ENCODE measurements around the gene PTPRO. TPM values are rescaled to one million over a fixed set of nuclear protein-coding genes. Genes with fewer than 3 reads are reported as not detected.

Gene PTPRO
- total RNA-seq, 1 donor from 2014 or later = 21.4 TPM

- no peak overlapping the region for H3K27ac ChIP-seq
- H3K4me3 ChIP-seq = no peak overlapping the region
- H3K36me3 ChIP-seq = no peaks in the 10 kb centered on the region
- intact Hi-C loops (cut with DNase I) = no loop called here
- H3K27me3 ChIP-seq (ENCODE audit: low read depth) = no peaks in the 10 kb centered on the region
- no peaks in the 10 kb centered on the region for H3K4me1 ChIP-seq
- no peaks in the 10 kb centered on the region for H3K9me3 ChIP-seq
- TF ChIP-seq CTCF (IDR thresholded peaks at IDR 0.05) = no peak
- ATAC-seq (no peak), DNase-seq (no peak)
These were observed 83.3 kb downstream of the PTPRO start for GRCh38 chr12:15405606-15406005.

- H3K4me1 ChIP-seq = no peaks in the 10 kb centered on the region
- no peak for TF ChIP-seq CTCF (IDR thresholded peaks at IDR 0.05)
These were observed 84.7 kb downstream of the PTPRO start for GRCh38 chr12:15407025-15407424.

GRCh38 chr12:15411842-15412241 is 89.5 kb downstream of the PTPRO start:
- Histone ChIP-seq H3K27me3 (ENCODE audit: low read depth) (no peaks in the 10 kb centered on the region), H3K36me3 (no peaks in the 10 kb centered on the region), H3K9me3 (no peaks in the 10 kb centered on the region), H3K27ac (no peak overlapping the region), H3K4me3 (no peak overlapping the region), H3K4me1 (no peaks in the 10 kb centered on the region)
- DNase-seq (no peak), ATAC-seq (no peak)
- intact Hi-C loops (cut with DNase I) = no loop called here
- TF ChIP-seq CTCF (IDR thresholded peaks at IDR 0.05) = no peak

More at GRCh38 chr12:15407025-15407424, 84.7 kb downstream of the PTPRO start:
- intact Hi-C loops (cut with DNase I) = no loop called here
- no peak for DNase-seq
- Histone ChIP-seq H3K27ac (no peak overlapping the region), H3K36me3 (no peaks in the 10 kb centered on the region), H3K4me3 (no peak overlapping the region), H3K27me3 (ENCODE audit: low read depth) (no peaks in the 10 kb centered on the region), H3K9me3 (no peaks in the 10 kb centered on the region)
- no peak for ATAC-seq

GRCh38 chr12:15417691-15418090 is 95.4 kb downstream of the PTPRO start:
- Histone ChIP-seq H3K4me3 (no peak overlapping the region), H3K4me1 (no peaks in the 10 kb centered on the region), H3K9me3 (no peaks in the 10 kb centered on the region), H3K27me3 (ENCODE audit: low read depth) (no peaks in the 10 kb centered on the region), H3K27ac (no peak overlapping the region), H3K36me3 (no peaks in the 10 kb centered on the region)
- intact Hi-C loops (cut with DNase I) = no loop called here
- DNase-seq = no peak
- no peak for TF ChIP-seq CTCF (IDR thresholded peaks at IDR 0.05)
- ATAC-seq = no peak

GRCh38 chr12:15423629-15424028 is 101.3 kb downstream of the PTPRO start:
- Histone ChIP-seq H3K9me3 (no peaks in the 10 kb centered on the region), H3K27ac (no peak overlapping the region), H3K4me1 (no peaks in the 10 kb centered on the region), H3K36me3 (no peaks in the 10 kb centered on the region), H3K4me3 (no peak overlapping the region), H3K27me3 (ENCODE audit: low read depth) (no peaks in the 10 kb centered on the region)
- ATAC-seq = no peak
- intact Hi-C loops (cut with DNase I) = no loop called here
- no peak for DNase-seq
- TF ChIP-seq CTCF (IDR thresholded peaks at IDR 0.05) = no peak

GRCh38 chr12:15427913-15428312 is 105.6 kb downstream of the PTPRO start:
- no peak for TF ChIP-seq CTCF (IDR thresholded peaks at IDR 0.05)
- no peak overlapping the region for H3K4me3 ChIP-seq
- no peak overlapping the region for H3K27ac ChIP-seq
- no peak for DNase-seq
- H3K9me3 ChIP-seq = no peaks in the 10 kb centered on the region
- intact Hi-C loops (cut with DNase I) = no loop called here
- H3K4me1 ChIP-seq = no peaks in the 10 kb centered on the region
- no peaks in the 10 kb centered on the region for H3K36me3 ChIP-seq
- ATAC-seq = no peak
- H3K27me3 ChIP-seq (ENCODE audit: low read depth) = no peaks in the 10 kb centered on the region

Data from lower lobe of right lung (tissue), 2 donors.